ENCODE data around the gene TULP1. TPM values are rescaled to one million over a fixed set of nuclear protein-coding genes. Genes with fewer than 3 reads are reported as not detected.

The TULP1 gene
- total RNA-seq, 1 experiment from 2014 or later: not detected

GRCh38 chr6:35562060-35562459, 49.4 kb upstream of the TULP1 start:
- Histone ChIP-seq H3K23ac (ENCODE audit: insufficient read length, low read depth, low read length) (no peak overlapping the region), H2BK12ac (ENCODE audit: insufficient read length, low read depth, low read length) (no peak overlapping the region), H2AK5ac (ENCODE audit: insufficient read length, low read length) (no peak overlapping the region), H4K91ac (ENCODE audit: insufficient read length, low read depth, low read length) (no peak overlapping the region), H3K27me3 (ENCODE audit: insufficient read depth, low read length) (no peaks in the 10 kb centered on the region), H2BK120ac (ENCODE audit: low read depth, low read length, poor library complexity, severe bottlenecking) (no peak overlapping the region), H3K9me3 (ENCODE audit: control insufficient read depth, low read depth, low read length) (no peaks in the 10 kb centered on the region), H3T11ph (ENCODE audit: low read length) (no peak overlapping the region), H2BK5ac (ENCODE audit: insufficient read length, low read length) (no peak overlapping the region), H4K5ac (ENCODE audit: insufficient read length, low read depth, low read length) (no peak overlapping the region), H4K20me1 (ENCODE audit: control insufficient read depth, insufficient read depth, insufficient read length) (no peaks in the 10 kb centered on the region), H3K79me1 (ENCODE audit: insufficient read depth, low read depth, low read length, poor library complexity, severe bottlenecking) (no peaks in the 10 kb centered on the region), H2BK15ac (ENCODE audit: low read depth, low read length) (no peak overlapping the region), H3K18ac (ENCODE audit: insufficient read length, low read depth, low read length) (no peak overlapping the region), H3K9ac (ENCODE audit: extremely low read depth, insufficient read length, low read length) (no peak overlapping the region), H4K8ac (replicated peaks; ENCODE audit: insufficient read length, low read depth, low read length) (no peak overlapping the region), H3K14ac (ENCODE audit: insufficient read depth, low read length) (no peak overlapping the region), H3K56ac (ENCODE audit: insufficient read length, low read depth, low read length) (no peak overlapping the region), H3K27ac (ENCODE audit: insufficient read length, low read depth, low read length) (no peak overlapping the region), H3K4ac (ENCODE audit: low read depth, low read length) (no peak overlapping the region), H3K23me2 (ENCODE audit: insufficient read length, low read depth, low read length, poor library complexity, severe bottlenecking) (no peaks in the 10 kb centered on the region), H3K4me2 (ENCODE audit: insufficient read depth, insufficient read length, low read length) (no peak overlapping the region), H3K4me1 (ENCODE audit: insufficient read depth, low read length) (no peaks in the 10 kb centered on the region), H3K79me2 (ENCODE audit: insufficient read depth, low read length) (no peaks in the 10 kb centered on the region), H2AFZ (ENCODE audit: low read length) (no peak overlapping the region), H2BK20ac (ENCODE audit: low read depth, low read length, poor library complexity, severe bottlenecking) (no peak overlapping the region)
- Mint-ChIP-seq H3K27me3 (ENCODE audit: low read depth) (peaks cover 7% of the 10 kb centered on the region), H3K4me1 (peaks cover 31 to 34% of the 10 kb centered on the region in 2 experiments), H3K9me3 (peaks cover 10% of the 10 kb centered on the region in 2 experiments), H3K27ac (no peak overlapping the region; a peak in 1 of 7 replicates), H3K36me3 (ENCODE audit: insufficient read depth in 1 of 3, low read depth in 3 of 3) (peaks cover 6 to 9% (median 9%) of the 10 kb centered on the region in 3 experiments; a peak in 6 of 7 replicates), H3K4me3 (no peak overlapping the region)
- no CpG with 5 or more reads among the region's 11 CpGs for WGBS (ENCODE audit: extremely low coverage, insufficient read length, low lambda C conversion rate)
- no peak for TF ChIP-seq CTCF (conservative IDR thresholded peaks at IDR 0.05)
- DNase-seq: no peak
